Activated CD8-positive, alpha-beta T cell treated with anti-CD3 and anti-CD28 coated beads, Interleukin-2, amount 10 ng/mL, durations not matched to agents 7 days and 5 days (primary cell): ENCODE data around the gene PDZK1IP1. TPM values are rescaled to one million over a fixed set of nuclear protein-coding genes. Genes with fewer than 3 reads are reported as not detected.
"Not testable (repeated sequence)": the region's sequence is repeated elsewhere in the genome, so short reads cannot be mapped to it uniquely, and the experiment has no call there.

Source experiments
- ATAC-seq: fragments of 150-1000 bp; cut with Tn5 transposase; one replicate; pipeline ENCODE4 v1.10.0; 2021; ENCODE audit warnings: moderate library complexity
- CTCF ChIA-PET: fragments of 350-600 bp; sonication (Branson Sonifier 250); formaldehyde crosslinking; loops from one replicate; lab custom pipeline; 2021; ENCODE audit warnings: antibody characterized with exemption; lab: Charles Lee
- POLR2A ChIA-PET: fragments of 350-600 bp; sonication (Branson Sonifier 250); formaldehyde crosslinking; loops from one replicate; lab custom pipeline; 2021; ENCODE audit warnings: antibody characterized with exemption; lab: Charles Lee
- DNase-seq: peaks from one replicate; pipeline ENCODE4 v3.0.0-alpha.2; 2020
- H3K27ac Mint-ChIP-seq: one replicate; pipeline ENCODE4 v1.8.0; 2021; ENCODE audit warnings: mild to moderate bottlenecking, mixed read lengths
- H3K27me3 Mint-ChIP-seq: one replicate; pipeline ENCODE4 v1.8.0; 2021; ENCODE audit warnings: low read depth, mixed read lengths
- H3K36me3 Mint-ChIP-seq: one replicate; pipeline ENCODE4 v1.8.0; 2021; ENCODE audit warnings: low read depth, mixed read lengths
- H3K4me1 Mint-ChIP-seq: one replicate; pipeline ENCODE4 v1.8.0; 2021; ENCODE audit warnings: low read depth, mixed read lengths
- H3K4me3 Mint-ChIP-seq: one replicate; pipeline ENCODE4 v1.8.0; 2021; ENCODE audit warnings: mild to moderate bottlenecking, mixed read lengths
- H3K9me3 Mint-ChIP-seq: one replicate; pipeline ENCODE4 v1.8.0; 2022; ENCODE audit warnings: mixed read lengths; ENCODE audit not compliant: insufficient read depth
- total RNA-seq, 2 experiments: library from RNA; stranded (reverse); gene quantifications; one replicate each; pipeline ENCODE4 v1.2.3, GENCODE V29; 2021

The PDZK1IP1 gene
- total RNA-seq, 2 experiments from 2014 or later = not detected

DNA sequence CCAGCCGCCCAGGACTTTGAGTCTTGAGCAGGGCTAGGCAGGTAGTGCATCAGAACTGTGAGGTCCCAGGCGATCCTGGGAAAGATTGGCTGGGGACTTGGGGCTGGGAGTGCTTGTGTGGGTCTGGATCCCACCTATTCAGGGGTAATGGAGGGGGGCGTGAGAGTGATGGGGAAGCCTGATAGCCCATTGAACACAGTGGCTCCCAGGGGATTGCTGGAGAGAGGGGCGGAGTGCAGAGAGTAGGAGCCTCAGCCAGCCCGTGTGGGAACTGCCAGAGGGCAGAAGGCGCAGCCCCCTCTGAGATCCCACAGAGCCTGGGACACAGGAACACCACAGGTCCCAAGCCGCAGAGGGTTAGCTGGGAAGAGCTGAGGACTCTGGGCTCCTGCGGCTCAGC is 19.3 kb upstream of the PDZK1IP1 start:
- Mint-ChIP-seq H3K27me3 (peaks cover 21% of the 10 kb centered on the region), H3K4me3 (no peak overlapping the region), H3K27ac (no peak overlapping the region), H3K36me3 (no peaks in the 10 kb centered on the region), H3K9me3 (no peaks in the 10 kb centered on the region), H3K4me1 (peaks cover 5% of the 10 kb centered on the region)
- DNase-seq (no peak), ATAC-seq (no peak)
- ChIA-PET CTCF (no interaction called here), POLR2A (no interaction called here)

DNA sequence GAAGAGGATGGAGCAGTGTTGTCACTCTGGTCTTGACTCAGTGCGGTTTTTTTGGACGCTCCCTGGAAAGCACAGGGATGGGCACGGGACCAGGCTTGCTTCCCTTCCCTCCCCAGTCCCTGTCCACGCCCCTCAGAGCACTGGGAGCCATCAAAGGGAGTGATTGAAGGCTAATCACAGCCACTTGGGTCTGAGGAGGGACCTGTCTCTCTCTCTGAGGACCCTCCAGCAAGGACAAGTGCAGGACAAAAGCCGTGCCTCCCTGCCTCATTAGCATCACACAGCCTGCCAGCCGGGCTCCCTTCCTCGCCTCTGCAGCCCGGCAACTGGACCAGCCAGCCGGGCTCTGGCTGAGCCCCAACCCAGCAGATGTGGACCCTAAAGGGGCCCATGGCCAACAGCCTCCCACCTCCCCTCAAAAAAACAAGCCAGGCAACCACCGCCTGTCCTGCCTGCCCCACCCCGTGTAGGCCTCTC is 18.6 kb upstream of the PDZK1IP1 start:
- Mint-ChIP-seq H3K36me3 (no peaks in the 10 kb centered on the region), H3K9me3 (no peaks in the 10 kb centered on the region), H3K27ac (no peak overlapping the region), H3K4me1 (peaks cover 5% of the 10 kb centered on the region), H3K4me3 (no peak overlapping the region), H3K27me3 (peaks cover 28% of the 10 kb centered on the region)
- ChIA-PET POLR2A (no interaction called here), CTCF (no interaction called here)
- DNase-seq = no peak
- ATAC-seq = no peak

DNA sequence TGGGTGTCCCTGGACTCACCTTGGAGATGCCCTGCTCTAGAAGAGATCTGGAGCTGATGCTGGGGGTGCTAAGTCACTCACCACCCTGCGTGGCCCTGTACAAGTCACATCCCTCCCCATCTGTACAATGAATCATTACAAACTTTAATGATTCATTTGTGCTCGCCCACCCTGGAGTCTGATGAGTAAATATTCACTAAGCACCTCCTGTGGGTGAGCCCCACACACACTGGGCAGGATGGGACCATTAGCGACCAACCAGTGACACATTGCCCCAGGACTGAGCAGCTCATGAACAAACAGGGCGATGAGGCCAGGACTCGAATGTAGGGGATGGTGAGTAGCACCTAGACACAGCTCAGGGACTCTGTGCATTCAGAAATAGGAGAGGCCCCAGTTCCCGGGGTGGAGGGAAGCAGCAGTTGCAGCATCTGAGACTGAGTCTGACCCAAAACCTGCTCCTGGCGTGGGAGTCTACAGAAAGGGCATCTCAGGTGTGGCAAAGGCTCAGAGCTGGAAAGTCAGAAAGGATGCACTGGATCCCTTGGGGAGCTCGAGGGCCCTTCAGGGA is 18.1 kb upstream of the PDZK1IP1 start:
- no peak overlapping the region for H3K27ac Mint-ChIP-seq
- H3K9me3 Mint-ChIP-seq = no peaks in the 10 kb centered on the region
- no peak for ATAC-seq
- ChIA-PET CTCF (interaction anchor here (0.7 to 1.0 kb wide), 2 partner anchors 15 to 229 kb away, joined by 3 read pairs; no protein-coding TSS in a partner anchor), POLR2A (no interaction called here)
- no peak overlapping the region for H3K4me3 Mint-ChIP-seq
- DNase-seq = no peak
- peaks cover 5% of the 10 kb centered on the region for H3K4me1 Mint-ChIP-seq
- H3K27me3 Mint-ChIP-seq = peaks cover 32% of the 10 kb centered on the region
- no peaks in the 10 kb centered on the region for H3K36me3 Mint-ChIP-seq

DNA sequence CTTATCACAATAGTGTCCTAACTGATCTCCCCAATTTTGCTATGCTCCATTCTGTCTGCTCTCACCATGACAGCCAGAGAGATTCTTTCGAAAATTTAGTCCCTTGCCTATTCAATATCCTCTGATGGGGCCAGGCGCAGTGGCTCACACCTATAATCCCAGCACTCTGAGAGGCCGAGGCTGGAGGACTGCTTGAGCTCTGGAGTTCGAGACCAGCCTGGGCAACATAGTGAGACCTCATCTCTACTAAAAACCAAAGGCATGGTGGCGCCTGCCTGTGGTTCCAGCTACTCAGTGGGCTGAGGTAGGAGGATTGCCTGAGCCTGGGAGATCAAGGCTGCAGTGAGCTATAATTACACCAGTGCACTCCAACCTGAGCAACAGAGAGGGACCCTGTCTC is 16.1 kb upstream of the PDZK1IP1 start:
- DNase-seq (no peak), ATAC-seq (no peak)
- H3K4me1 Mint-ChIP-seq = no peaks in the 10 kb centered on the region
- CTCF ChIA-PET = interaction anchor here (2.7 kb wide), 1 partner anchor 13 kb away, joined by 10 read pairs; no protein-coding TSS in a partner anchor
- POLR2A ChIA-PET = no interaction called here
- no peaks in the 10 kb centered on the region for H3K9me3 Mint-ChIP-seq
- peaks cover 34% of the 10 kb centered on the region for H3K27me3 Mint-ChIP-seq
- no peak overlapping the region for H3K27ac Mint-ChIP-seq
- H3K4me3 Mint-ChIP-seq = no peak overlapping the region
- no peaks in the 10 kb centered on the region for H3K36me3 Mint-ChIP-seq

DNA sequence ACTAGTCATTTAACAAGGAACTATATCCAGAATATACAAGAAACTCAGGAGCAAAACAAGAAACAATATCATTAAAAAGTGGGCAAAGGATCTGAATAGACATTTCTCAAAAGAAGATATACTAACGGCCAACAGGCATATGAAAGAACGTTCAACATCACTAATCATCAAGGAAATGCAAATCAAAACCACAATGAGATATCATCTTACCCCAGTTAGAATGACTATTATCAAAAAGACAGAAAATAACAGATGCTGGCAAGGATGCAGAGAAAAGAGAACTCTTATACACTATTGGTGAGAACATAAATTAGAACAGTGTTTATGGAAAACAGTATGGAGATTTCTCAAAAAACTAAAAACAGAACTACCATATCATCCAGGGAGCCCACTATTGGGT is 13.7 kb upstream of the PDZK1IP1 start:
- H3K27me3 Mint-ChIP-seq = peaks cover 37% of the 10 kb centered on the region
- ATAC-seq, H3K36me3 Mint-ChIP-seq, H3K9me3 Mint-ChIP-seq, H3K4me1 Mint-ChIP-seq, H3K4me3 Mint-ChIP-seq, POLR2A ChIA-PET, DNase-seq, H3K27ac Mint-ChIP-seq: not testable (repeated sequence)
- CTCF ChIA-PET = interaction anchor here (2.5 kb wide), 1 partner anchor 10 kb away, joined by 10 read pairs; no protein-coding TSS in a partner anchor

DNA sequence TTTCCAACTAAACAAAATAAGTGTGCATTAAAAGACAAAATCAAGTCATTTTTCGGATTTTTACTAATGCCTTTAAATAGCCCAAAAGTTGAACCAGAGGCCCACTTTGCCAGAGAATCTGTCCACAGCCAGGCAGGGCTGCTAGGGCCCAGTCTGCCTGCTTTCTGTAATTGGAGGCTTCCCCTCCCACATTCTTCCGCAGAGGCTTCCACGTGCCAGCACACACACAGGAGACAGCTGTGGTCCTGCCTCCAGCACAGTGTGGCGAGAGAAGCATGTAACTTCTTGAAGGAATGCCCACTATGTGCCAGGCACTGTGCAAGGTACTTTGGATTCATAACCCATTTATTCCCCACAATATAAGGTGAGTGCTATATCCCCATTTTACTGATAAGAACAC is 11.3 kb upstream of the PDZK1IP1 start:
- H3K36me3 Mint-ChIP-seq = no peaks in the 10 kb centered on the region
- peaks cover 34% of the 10 kb centered on the region for H3K27me3 Mint-ChIP-seq
- H3K4me1 Mint-ChIP-seq = no peaks in the 10 kb centered on the region
- ChIA-PET CTCF (interaction anchor here (1.3 to 2.5 kb wide), 2 partner anchors 8 to 22 kb away, joined by 5 to 10 read pairs; no protein-coding TSS in a partner anchor), POLR2A (no interaction called here)
- H3K27ac Mint-ChIP-seq = no peak overlapping the region
- no peak overlapping the region for H3K4me3 Mint-ChIP-seq
- DNase-seq (no peak), ATAC-seq (no peak)
- no peaks in the 10 kb centered on the region for H3K9me3 Mint-ChIP-seq

DNA sequence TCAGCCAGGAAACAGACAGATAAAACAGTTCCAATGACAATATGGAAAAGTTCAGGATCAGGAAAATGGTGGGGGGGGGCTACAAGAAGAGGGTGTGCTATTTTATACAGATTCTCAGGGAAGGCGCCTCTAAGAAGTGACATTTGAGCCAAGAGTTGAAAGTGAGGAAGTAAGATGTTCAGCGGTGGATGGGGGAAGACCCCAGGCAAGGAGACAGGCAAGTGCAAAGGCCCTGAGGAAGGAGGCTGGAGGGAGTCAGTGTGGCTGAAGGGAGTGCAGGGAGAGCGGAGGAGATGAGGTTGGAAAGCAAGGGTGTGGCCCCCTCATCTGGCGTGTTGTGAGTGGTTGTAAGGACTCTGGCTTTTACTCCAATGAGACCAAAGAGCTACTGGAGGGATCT is 8.4 kb upstream of the PDZK1IP1 start:
- CTCF ChIA-PET = no interaction called here
- Mint-ChIP-seq H3K4me3 (no peak overlapping the region), H3K27me3 (peaks cover 20% of the 10 kb centered on the region), H3K4me1 (no peaks in the 10 kb centered on the region), H3K9me3 (no peaks in the 10 kb centered on the region), H3K36me3 (no peaks in the 10 kb centered on the region), H3K27ac (no peak overlapping the region)
- ATAC-seq (no peak), DNase-seq (no peak)
- POLR2A ChIA-PET = no interaction called here

DNA sequence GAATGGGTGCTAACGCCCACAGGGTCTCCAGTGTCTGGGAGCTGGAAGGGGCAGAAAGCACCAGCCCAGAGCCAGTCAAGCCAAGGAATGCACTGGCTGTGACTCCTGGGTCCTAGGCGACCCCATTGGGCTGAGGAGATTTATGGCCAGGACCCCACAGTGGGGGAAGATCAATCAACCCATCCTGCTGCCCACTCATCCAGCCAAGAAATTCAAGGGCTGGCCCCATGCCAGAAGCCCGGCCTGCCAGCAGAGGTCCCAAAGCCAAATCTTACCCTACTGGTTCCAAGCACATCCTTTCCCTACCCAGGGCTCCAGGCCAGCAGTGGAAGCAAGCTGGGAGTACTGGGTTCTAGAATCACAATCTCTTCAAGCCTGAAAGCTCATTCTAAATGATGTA is 6.8 kb upstream of the PDZK1IP1 start:
- Mint-ChIP-seq H3K4me1 (no peaks in the 10 kb centered on the region), H3K27me3 (peaks cover 17% of the 10 kb centered on the region), H3K27ac (no peak overlapping the region), H3K36me3 (no peaks in the 10 kb centered on the region), H3K4me3 (no peak overlapping the region), H3K9me3 (no peaks in the 10 kb centered on the region)
- ChIA-PET CTCF (interaction anchor here (0.6 to 1.5 kb wide), 3 partner anchors 17 to 66 kb away, joined by 3 to 7 read pairs (median 4); no protein-coding TSS in a partner anchor), POLR2A (no interaction called here)
- ATAC-seq (no peak), DNase-seq (no peak)

DNA sequence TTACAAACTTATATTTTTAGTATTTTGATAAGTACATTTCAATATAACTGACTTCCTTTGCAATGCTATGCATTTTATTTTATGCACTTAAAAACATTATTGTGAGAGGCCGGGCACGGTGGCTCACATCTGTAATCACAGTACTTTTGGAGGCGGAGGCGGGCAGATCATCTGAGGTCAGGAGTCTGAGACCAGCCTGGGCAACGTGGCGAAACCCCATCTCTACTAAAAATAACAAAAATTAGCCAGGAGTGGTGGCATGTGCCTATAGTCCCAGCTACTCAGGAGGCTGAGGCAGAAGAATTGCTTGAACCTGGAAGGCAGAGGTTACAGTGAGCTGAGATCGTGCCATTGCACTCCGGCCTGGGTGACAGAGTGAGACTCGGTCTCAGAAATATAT is 6.1 kb upstream of the PDZK1IP1 start:
- H3K27ac Mint-ChIP-seq, H3K4me3 Mint-ChIP-seq, H3K9me3 Mint-ChIP-seq, H3K36me3 Mint-ChIP-seq, POLR2A ChIA-PET, DNase-seq, H3K4me1 Mint-ChIP-seq, ATAC-seq: not testable (repeated sequence)
- CTCF ChIA-PET = interaction anchor here (1.5 to 4.7 kb wide), 3 partner anchors 18 to 67 kb away, joined by 7 to 70 read pairs (median 59); no protein-coding TSS in a partner anchor
- H3K27me3 Mint-ChIP-seq = peaks cover 15% of the 10 kb centered on the region

DNA sequence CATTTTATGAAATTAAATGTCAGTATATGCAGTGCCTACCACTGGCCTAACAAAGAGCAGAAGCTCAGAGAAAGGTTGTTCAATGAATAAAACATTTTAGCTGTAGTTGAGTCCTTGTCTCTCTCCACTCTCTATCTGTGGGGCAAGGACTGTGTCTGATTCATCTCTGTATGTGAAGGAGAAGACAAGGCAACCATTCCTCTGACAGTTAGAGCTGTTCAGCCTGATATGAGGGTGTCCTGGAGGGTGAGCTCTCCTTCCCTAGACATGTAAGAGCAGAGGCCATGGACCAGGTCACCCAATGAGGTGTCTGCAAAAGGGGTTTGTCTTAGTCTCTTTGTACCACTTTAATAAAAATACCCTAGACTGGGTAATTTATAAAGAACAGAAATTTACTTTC is 4.5 kb upstream of the PDZK1IP1 start:
- no peak for ATAC-seq
- Mint-ChIP-seq H3K4me1 (no peaks in the 10 kb centered on the region), H3K4me3 (no peak overlapping the region), H3K27me3 (peaks cover 10% of the 10 kb centered on the region), H3K36me3 (no peaks in the 10 kb centered on the region), H3K9me3 (no peaks in the 10 kb centered on the region), H3K27ac (no peak overlapping the region)
- POLR2A ChIA-PET = no interaction called here
- DNase-seq = no peak
- CTCF ChIA-PET = interaction anchor here (1.2 to 4.7 kb wide), 3 partner anchors 11 to 69 kb away, joined by 3 to 70 read pairs (median 59); no protein-coding TSS in a partner anchor

DNA sequence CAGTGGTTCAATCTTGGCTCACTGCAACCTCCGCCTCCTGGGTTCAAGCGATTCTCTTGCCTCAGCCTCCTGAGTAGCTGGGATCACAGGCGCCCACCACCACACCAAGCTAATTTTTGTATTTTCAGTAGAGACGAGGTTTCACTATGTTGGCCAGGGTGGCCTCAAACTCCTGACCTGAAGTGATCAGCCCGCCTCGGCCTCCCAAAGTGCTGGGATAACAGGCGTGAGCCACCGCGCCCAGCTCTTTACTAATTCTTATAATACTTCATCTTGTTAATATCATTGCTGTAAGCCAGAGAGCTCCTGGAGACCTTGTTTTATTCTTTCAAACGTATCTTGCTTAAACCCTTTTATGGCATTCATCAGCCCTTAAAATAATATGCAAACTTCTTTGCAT is 3.7 kb upstream of the PDZK1IP1 start:
- H3K9me3 Mint-ChIP-seq, H3K27me3 Mint-ChIP-seq, POLR2A ChIA-PET, H3K27ac Mint-ChIP-seq, ATAC-seq, H3K36me3 Mint-ChIP-seq, DNase-seq, H3K4me1 Mint-ChIP-seq, H3K4me3 Mint-ChIP-seq: not testable (repeated sequence)
- CTCF ChIA-PET = interaction anchor here (0.6 to 4.7 kb wide), 14 partner anchors 9 to 1537 kb away, joined by 3 to 70 read pairs (median 5); no protein-coding TSS in a partner anchor
